Left lung (tissue), 10 donors: ENCODE data around the gene MAN1A2. TPM values are rescaled to one million over a fixed set of nuclear protein-coding genes. Genes with fewer than 3 reads are reported as not detected.
"Not testable (repeated sequence)": the region's sequence is repeated elsewhere in the genome, so short reads cannot be mapped to it uniquely, and the experiment has no call there.

Experiments
- ATAC-seq: fragments of 200-7000 bp; cut with Tn5 transposase; one replicate; pipeline ENCODE4 v1.9.1; 2020; ENCODE audit warnings: moderate library complexity
- DNase-seq, 4 donors: peaks; one replicate each; pipeline ENCODE4 v3.0.0-alpha.2; 2013 to 2020
- H3K27ac ChIP-seq, 2 donors: fragments of 200-600 bp; sonication (generic) in 1 of 2; one replicate each; pipeline versions ENCODE4 v1.5.0 to v1.8.0; 2020 to 2021
- H3K27me3 ChIP-seq, 2 donors: fragments of 200-600 bp; sonication (generic) in 1 of 2; one replicate each; pipeline versions ENCODE4 v1.5.0 to v1.8.0; 2020 to 2021
- H3K36me3 ChIP-seq, 2 donors: fragments of 200-600 bp; sonication (generic) in 1 of 2; one replicate each; pipeline versions ENCODE4 v1.5.0 to v1.8.0; 2020 to 2021
- H3K4me1 ChIP-seq, 2 donors: fragments of 200-600 bp; one replicate each; pipeline ENCODE4 v1.8.0; 2021
- H3K4me3 ChIP-seq, 2 donors: fragments of 200-600 bp; sonication (generic) in 1 of 2; one replicate each; pipeline versions ENCODE4 v1.5.0 to v1.8.0; 2020 to 2021; ENCODE audit warnings: mild to moderate bottlenecking in 1 of 2
- H3K9me3 ChIP-seq, 2 donors: fragments of 200-600 bp; sonication (generic) in 1 of 2; one replicate each; pipeline versions ENCODE4 v1.5.0 to v1.8.0; 2020 to 2021
- intact Hi-C, 2 donors: fragments of 100-400 bp; cut with DNase I; formaldehyde crosslinking; loops; one replicate each; pipeline versions ENCODE4 v1.11.2 to v1.14.2; 2022
- polyA plus RNA-seq, 6 donors: library from polyadenylated mRNA; unstranded; fragments of 120-200 nt; gene quantifications; one replicate each; pipeline ENCODE4 v1.2.1, GENCODE V29; 2013; ENCODE audit not compliant: insufficient read length in 6 of 6
- total RNA-seq, 2 donors: library from RNA; stranded (reverse); fragmentation: NEBNext Ultra II Directional; extraction: Animal tissue kit (Norgen Biotek cat#: 25700); gene quantifications; one replicate each; pipeline ENCODE4 v1.2.1, GENCODE V29; 2021
- TF ChIP-seq, protein P1 (sequence below), 2 donors: fragments of 200-600 bp; sonication (generic) in 1 of 2; IDR thresholded peaks; one replicate each; pipeline versions ENCODE4 v1.5.0 to v1.8.0; 2021; ENCODE audit warnings: antibody characterized with exemption in 2 of 2
- donor health status: DM: no; HTN: yes; CAD: no.
- donor health status: DM: no; HTN: no; CAD: no.

The MAN1A2 gene
- total and polyA plus RNA-seq, 8 donors: 31.8 to 49.4 (median 34.6) TPM

DNA sequence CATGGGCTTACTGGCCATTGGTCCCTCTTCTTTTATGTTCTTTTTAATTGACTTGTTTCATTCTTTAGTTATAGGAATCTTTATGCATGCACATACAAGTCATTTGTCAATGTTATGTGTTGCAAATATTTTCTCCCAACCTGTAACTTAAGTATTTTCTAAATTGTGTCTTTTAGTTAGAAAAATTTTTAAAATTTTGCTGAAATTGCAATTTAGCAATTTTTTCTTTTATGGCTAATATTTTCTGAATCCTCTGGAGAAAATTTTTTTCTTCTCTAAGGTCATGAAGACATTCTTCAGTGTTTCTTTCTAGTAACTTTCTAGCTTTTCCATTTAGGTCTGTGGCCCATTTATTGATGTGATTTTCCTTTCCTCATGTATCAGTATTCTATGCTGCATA is 189.7 kb downstream of the MAN1A2 start:
- ATAC-seq (no peak), DNase-seq (no peak)
- Histone ChIP-seq H3K9me3 (peaks cover 0 to 4% of the 10 kb centered on the region in 2 donors), H3K4me1 (no peaks in the 10 kb centered on the region), H3K27ac (no peak overlapping the region), H3K36me3 (no peaks in the 10 kb centered on the region), H3K27me3 (no peaks in the 10 kb centered on the region), H3K4me3 (no peak overlapping the region)
- TF ChIP-seq, protein P1, sequence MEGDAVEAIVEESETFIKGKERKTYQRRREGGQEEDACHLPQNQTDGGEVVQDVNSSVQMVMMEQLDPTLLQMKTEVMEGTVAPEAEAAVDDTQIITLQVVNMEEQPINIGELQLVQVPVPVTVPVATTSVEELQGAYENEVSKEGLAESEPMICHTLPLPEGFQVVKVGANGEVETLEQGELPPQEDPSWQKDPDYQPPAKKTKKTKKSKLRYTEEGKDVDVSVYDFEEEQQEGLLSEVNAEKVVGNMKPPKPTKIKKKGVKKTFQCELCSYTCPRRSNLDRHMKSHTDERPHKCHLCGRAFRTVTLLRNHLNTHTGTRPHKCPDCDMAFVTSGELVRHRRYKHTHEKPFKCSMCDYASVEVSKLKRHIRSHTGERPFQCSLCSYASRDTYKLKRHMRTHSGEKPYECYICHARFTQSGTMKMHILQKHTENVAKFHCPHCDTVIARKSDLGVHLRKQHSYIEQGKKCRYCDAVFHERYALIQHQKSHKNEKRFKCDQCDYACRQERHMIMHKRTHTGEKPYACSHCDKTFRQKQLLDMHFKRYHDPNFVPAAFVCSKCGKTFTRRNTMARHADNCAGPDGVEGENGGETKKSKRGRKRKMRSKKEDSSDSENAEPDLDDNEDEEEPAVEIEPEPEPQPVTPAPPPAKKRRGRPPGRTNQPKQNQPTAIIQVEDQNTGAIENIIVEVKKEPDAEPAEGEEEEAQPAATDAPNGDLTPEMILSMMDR (IDR thresholded peaks at IDR 0.05): no peak
- intact Hi-C loops: no loop called here

DNA sequence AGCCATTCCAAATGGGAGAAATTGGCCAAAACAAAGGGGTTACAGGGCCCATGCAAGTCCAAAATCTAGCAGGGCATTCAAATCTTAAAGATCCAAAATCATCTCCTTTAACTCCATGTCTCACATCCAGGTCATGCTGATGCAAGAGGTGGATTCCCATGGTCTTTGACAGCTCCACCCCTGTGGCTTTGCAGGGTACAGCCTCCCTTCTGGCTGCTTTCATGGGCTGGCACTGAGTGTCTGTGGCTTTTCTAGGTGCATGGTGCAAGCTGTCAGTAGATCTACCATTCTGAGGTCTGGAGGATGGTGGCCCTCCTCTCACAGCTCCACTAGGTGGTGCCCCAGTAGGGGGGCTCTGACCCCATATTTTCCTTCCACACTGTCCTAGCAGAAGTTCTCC is 191.2 kb downstream of the MAN1A2 start:
- H3K36me3 ChIP-seq, intact Hi-C loops, ATAC-seq: not testable (repeated sequence)

DNA sequence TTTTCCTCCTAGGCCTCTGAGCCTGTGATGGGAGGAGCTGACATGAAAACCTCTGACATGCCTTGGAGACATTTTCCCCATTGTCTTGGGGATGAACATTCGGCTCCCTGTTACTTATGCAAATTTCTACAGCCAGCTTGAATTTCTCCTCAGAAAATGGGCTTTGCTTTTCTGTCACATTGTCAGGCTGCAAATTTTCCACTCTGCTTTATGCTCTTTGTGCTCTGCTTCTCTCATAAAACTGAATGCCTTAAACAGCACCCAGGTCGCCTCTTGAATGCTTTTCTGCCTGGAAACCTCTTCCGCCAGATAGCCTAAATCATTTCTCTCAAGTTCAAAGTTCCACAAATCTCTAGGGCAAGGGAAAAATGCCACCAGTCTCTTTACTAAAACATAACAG is 191.9 kb downstream of the MAN1A2 start:
- no peaks in the 10 kb centered on the region for H3K27me3 ChIP-seq
- no peak overlapping the region for H3K27ac ChIP-seq
- H3K4me3 ChIP-seq: no peak overlapping the region
- peaks cover 0 to 4% of the 10 kb centered on the region in 2 donors for H3K9me3 ChIP-seq
- intact Hi-C loops: no loop called here
- no peak for ATAC-seq
- TF ChIP-seq, protein P1 (IDR thresholded peaks at IDR 0.05): no peak
- no peaks in the 10 kb centered on the region for H3K4me1 ChIP-seq
- DNase-seq: no peak
- H3K36me3 ChIP-seq: no peaks in the 10 kb centered on the region

More for the DNA sequence above, 191.2 kb downstream of the MAN1A2 start:
- not testable (repeated sequence) for H3K27me3 ChIP-seq, DNase-seq, H3K9me3 ChIP-seq, H3K27ac ChIP-seq, H3K4me1 ChIP-seq, H3K4me3 ChIP-seq

DNA sequence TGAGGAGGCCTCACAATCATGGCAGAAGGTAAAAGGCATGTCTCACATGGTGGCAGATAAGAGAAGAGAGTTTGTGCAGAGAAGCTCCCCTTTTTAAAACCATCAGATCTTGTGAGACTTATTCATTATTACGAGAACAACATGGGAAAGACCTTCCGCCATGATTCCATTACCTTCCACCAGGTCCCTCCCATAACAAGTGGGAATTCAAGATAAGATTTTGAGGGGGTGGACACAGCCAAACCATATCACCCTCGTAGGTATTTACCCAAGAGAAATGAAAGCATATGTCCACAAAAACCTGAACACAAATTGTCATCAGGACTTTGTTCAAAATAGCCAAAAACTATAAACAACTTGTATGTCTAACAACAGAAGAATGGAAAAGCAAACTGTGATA is 192.7 kb downstream of the MAN1A2 start:
- DNase-seq (no peak), ATAC-seq (no peak)
- Histone ChIP-seq H3K9me3 (peaks cover 0 to 4% of the 10 kb centered on the region in 2 donors), H3K4me3 (no peak overlapping the region), H3K27ac (no peak overlapping the region), H3K36me3 (no peaks in the 10 kb centered on the region), H3K4me1 (no peaks in the 10 kb centered on the region), H3K27me3 (no peaks in the 10 kb centered on the region)
- TF ChIP-seq, protein P1 (IDR thresholded peaks at IDR 0.05): no peak
- intact Hi-C loops: no loop called here

DNA sequence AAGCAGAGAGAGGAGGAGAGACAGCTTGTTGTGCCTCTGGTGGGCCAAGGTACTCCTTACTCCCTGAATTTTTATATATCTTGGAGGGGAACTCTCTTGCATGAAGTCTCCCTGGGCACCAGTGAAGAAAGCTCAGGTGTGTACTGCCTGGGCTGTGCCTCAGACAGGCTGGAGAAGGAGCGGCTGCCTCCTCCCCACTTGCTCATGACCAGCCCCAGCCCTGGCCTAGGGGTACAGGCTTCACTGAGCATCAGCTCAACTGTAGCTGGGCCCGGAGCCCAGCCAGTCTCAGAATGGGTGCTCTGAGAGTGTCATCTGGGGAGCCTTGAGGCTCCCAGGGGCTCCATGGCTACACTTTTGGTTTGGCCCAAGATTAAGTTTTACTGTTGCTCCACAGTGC is 193.8 kb downstream of the MAN1A2 start:
- ATAC-seq (no peak), DNase-seq (no peak)
- Histone ChIP-seq H3K9me3 (peaks cover 0 to 4% of the 10 kb centered on the region in 2 donors), H3K4me1 (no peaks in the 10 kb centered on the region), H3K27ac (no peak overlapping the region), H3K36me3 (no peaks in the 10 kb centered on the region), H3K4me3 (no peak overlapping the region), H3K27me3 (no peaks in the 10 kb centered on the region)
- intact Hi-C loops: no loop called here
- TF ChIP-seq, protein P1 (IDR thresholded peaks at IDR 0.05): no peak

DNA sequence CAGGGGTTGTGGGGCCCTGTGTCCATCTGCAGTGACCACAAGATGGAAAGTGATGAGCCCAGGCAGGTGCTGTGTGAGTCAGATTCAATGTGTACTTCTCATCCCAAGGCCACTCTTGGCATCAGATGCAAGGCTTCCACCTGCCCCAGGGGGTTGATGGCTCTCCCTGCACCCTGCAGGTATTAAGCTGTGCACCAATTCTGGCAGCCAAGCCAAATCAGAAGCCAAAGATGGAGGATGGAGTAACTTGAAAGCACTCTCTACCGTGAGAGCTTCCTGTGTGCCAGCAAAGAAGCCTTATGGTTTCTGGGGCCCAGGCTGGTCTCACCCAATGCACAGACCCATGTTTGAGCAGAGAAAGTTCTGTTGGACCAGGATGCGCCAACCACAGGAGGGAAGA is 194.3 kb downstream of the MAN1A2 start:
- H3K9me3 ChIP-seq: peaks cover 0 to 4% of the 10 kb centered on the region in 2 donors
- no peak overlapping the region for H3K4me3 ChIP-seq
- H3K4me1 ChIP-seq: no peaks in the 10 kb centered on the region
- TF ChIP-seq, protein P1 (IDR thresholded peaks at IDR 0.05): no peak
- no peak for ATAC-seq
- no peak overlapping the region for H3K27ac ChIP-seq
- no peaks in the 10 kb centered on the region for H3K36me3 ChIP-seq
- no peak for DNase-seq
- no peaks in the 10 kb centered on the region for H3K27me3 ChIP-seq
- intact Hi-C loops: no loop called here
